PC-9 (cell line): ENCODE measurements around the gene GNAS.

Source experiments
- CTCF ChIP-seq: fragments of 200-600 bp; sonication (generic); conservative IDR thresholded peaks from 2 replicates; pipeline ENCODE4 v1.6.1; 2017; ENCODE audit warnings: mixed run types, antibody characterized with exemption, mild to moderate bottlenecking, moderate library complexity
- EZH2 ChIP-seq: fragments of 200-600 bp; sonication (generic); IDR thresholded peaks from 2 replicates; pipeline ENCODE4 v1.8.0; 2017; ENCODE audit warnings: antibody characterized with exemption, low read depth

GRCh38 chr20:58945965-58946631, 93.6 kb downstream of the GNAS start:
- no peak for TF ChIP-seq CTCF
- no peak for TF ChIP-seq EZH2
